RPMI8226 (cell line): ENCODE measurements around the gene ERVK3-1.
A peak's percentile ranks its signal among the peaks of the same experiment; 100 is the strongest.
"Not testable (repeated sequence)": the region's sequence is repeated elsewhere in the genome, so short reads cannot be mapped to it uniquely, and the experiment has no call there.

Source experiments
- DNase-seq: peaks from one replicate; pipeline ENCODE4 v3.0.0-alpha.2; 2015

The ERVK3-1 gene

GRCh38 chr19:58346961-58347929 is 42.1 kb downstream of the ERVK3-1 start:
- DNase-seq, result peak; percentile 76

DNA sequence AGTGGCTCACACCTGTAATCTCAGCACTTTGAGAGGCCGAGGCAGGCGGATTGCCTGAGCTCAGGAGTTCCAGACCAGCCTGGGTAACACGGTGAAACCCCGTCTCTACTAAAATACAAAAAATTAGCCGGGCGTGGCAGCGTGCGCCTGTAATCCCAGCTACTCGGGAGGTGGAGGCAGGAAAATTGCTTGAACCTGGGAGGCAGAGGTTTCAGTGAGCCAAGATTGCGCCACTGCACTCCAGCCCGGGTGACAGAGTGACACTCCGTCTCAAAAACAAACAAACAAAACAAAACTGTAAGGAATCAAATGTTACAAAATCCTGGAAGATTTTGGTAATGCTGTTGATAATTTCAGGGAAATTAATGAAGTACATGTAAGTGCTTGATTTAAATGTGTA is 42.9 kb downstream of the ERVK3-1 start:
- DNase-seq, result not testable (repeated sequence)

DNA sequence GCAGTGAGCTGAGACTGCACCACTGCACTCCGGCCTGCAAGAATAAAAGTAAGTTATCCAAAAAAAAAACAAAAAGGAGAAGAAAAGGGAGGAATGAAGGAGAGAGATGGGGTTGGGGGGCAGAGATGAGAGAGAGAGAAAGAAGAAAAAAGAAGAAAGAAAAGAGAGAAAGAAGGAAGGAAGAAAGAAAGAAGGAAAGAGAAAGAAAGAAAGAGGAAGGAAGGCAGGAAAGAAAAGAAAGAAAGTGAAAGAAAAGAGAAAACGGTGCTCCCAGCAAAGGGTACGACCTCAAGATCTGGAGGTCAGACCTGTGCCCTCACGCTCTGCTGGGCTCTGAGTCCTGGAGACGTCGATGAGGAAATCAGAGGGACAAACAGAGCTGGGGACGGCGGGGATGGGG is 44.4 kb downstream of the ERVK3-1 start:
- DNase-seq, result no peak

- no peak for DNase-seq
Observed at GRCh38 chr19:58350001-58350861, 45.1 kb downstream of the ERVK3-1 start.

GRCh38 chr19:58350871-58351557 is 45.8 kb downstream of the ERVK3-1 start:
- no peak for DNase-seq

- DNase-seq, result no peak
Observed at GRCh38 chr19:58351558-58351878, 46.3 kb downstream of the ERVK3-1 start.

GRCh38 chr19:58351990-58352755 is 47.0 kb downstream of the ERVK3-1 start:
- no peak for DNase-seq

GRCh38 chr19:58352760-58353671 is 47.8 kb downstream of the ERVK3-1 start, which contains the start of gene A1BG:
Gene A1BG, minus strand, starts transcription at chr19:58353492. Its CDS starts 55 bp downstream, at chr19:58353437.
- no peak for DNase-seq

- no peak for DNase-seq
Observed at GRCh38 chr19:58353717-58354477, 48.7 kb downstream of the ERVK3-1 start.

DNA sequence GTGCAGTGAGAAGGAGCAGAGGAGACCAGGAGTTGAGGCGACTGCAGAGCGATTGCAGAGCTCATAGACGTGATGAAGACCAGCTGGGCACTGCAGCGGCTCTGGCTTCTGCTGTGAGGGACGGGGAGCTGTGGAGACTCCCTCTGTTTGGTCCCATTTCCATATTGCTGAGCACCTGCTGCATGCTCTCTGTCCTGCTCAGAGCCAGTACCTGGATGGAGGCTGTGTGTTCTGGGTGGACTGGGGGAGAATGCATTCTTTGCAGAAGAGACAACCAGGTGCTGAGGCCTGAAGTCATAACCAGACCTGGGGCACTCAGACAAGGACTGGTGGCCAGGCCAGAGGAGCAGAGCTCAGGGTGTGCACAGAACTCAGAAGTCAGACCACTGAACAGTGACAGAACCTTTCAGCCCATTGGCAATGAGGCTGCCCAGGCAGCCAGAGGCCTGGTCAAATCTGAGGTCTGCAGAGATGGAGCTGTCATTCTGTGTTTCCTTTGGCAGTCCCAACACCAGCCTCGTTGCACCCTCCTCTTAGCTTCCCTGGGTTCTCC is 49.4 kb downstream of the ERVK3-1 start:
- no peak for DNase-seq

DNA sequence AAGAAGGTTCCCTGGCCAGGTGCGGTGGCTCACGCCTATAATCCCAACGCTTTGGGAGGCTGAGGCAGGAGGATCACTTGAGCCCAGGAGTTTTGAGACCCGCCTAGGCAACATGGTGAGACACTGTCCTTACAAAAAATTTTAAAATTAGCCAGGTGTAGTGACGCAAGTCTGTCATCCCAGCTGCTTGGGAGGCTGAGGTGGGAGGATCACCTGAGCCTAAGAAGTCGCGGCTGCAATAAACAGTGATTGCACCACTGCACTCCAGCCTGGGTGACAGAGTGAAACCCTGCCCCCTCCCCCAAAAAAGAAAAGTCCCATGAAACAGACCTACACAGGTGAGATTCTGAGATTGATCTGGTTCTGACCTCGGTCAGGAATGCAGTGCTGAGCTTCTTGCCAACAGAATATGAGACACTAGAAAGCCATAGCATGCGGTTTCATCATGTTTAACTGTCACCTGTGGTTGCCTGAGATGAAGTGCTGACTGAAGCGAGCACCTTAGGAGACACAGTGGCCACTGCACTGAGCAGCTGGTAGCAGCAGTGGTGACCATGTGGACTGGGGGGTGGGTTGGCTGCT is 50.1 kb downstream of the ERVK3-1 start:
- peak; percentile 77 for DNase-seq

DNA sequence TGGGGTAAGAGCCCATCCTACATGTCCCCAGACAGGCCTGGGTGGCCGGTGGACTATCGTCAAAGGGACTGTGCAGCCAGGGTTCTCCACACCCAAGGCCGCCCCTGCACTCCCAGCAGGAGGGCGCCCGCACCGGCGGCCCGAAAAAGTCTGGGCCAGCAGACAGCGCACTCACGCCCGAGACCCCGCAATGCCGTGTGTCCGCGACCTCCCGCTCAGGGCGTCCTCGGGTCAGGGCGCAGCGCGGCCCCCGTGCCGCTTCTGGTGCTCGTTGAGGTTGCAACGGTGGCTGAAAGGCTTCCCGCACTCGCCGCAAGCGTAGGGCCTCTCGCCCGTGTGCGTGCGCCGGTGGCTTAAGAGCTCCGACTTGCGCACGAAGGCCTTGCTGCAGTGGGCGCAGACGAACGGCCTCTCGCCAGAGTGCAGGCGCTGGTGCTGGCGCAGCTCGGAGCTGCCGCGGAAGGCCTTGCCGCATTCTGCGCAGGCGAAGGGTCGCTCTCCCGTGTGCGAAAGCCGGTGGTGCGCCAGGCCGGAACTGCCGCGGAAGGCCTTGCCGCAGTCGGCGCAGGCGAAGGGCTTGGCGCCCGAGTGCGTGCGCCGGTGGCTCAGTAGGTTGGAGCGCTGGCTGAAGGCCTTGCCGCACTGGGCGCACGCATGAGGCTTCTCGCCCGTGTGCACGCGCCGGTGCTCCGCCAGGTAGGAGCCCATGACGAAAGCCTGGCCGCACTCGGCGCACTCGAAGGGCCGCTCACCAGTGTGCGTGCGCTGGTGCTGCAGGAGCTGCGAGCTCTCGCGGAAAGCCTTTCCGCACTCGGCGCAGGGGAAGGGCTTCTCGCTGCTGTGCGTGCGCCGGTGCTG is 51.0 kb downstream of the ERVK3-1 start:
- DNase-seq, result no peak

GRCh38 chr19:58356766-58357480 is 51.7 kb downstream of the ERVK3-1 start:
- no peak for DNase-seq

- no peak for DNase-seq
Observed at GRCh38 chr19:58357481-58358145, 52.4 kb downstream of the ERVK3-1 start.

DNA sequence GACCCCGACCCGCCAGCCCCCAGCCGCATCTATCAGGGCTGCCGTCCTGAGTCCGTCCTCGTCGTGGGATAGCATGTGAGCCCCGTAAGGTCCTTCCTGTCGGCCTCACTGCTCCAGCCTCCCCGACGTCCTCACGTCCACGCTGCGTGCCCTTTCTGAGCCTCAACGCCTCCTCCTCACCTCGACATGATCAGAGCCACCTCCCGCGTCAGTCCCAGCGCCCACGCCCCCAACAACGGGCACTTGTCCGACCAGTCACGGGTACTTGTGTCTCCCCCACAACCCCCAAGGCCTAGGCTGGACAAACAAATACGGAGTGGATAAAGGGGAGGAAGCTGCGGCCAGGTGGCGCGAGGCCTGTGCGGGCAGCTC is 56.7 kb downstream of the ERVK3-1 start:
- DNase-seq, result peak; percentile 56

- peak; percentile 98 for DNase-seq
Observed at GRCh38 chr19:58362272-58362994, 57.3 kb downstream of the ERVK3-1 start, which contains the start of gene ZNF497. Gene ZNF497, minus strand, starts transcription at chr19:58362751. Its CDS starts 5,116 bp downstream, at chr19:58357635.

- DNase-seq, result no peak
Observed at GRCh38 chr19:58364146-58364545, 59.0 kb downstream of the ERVK3-1 start.
